HG03097 (cell line): ENCODE measurements around the gene PSMG1.

Source experiments
- ATAC-seq: cut with Tn5 transposase; IDR thresholded peaks from one replicate; pipeline ENCODE4 v1.9.1; 2021; ENCODE audit not compliant: unreplicated experiment, low FRiP score

PSMG1 gene

GRCh38 chr21:39189857-39190604, 6.8 kb upstream of the PSMG1 start:
- ATAC-seq: no peak

GRCh38 chr21:39188521-39189139, 5.4 kb upstream of the PSMG1 start:
- no peak for ATAC-seq

GRCh38 chr21:39187141-39187540, 3.9 kb upstream of the PSMG1 start:
- ATAC-seq: no peak

- ATAC-seq: no peak
These were observed 3.4 kb upstream of the PSMG1 start for GRCh38 chr21:39186676-39187075.

GRCh38 chr21:39185157-39185556, 1.9 kb upstream of the PSMG1 start:
- no peak for ATAC-seq

GRCh38 chr21:39184050-39184980, 1.1 kb upstream of the PSMG1 start:
- no peak for ATAC-seq

GRCh38 chr21:39182484-39183271, 573 bp downstream of the PSMG1 start:
- ATAC-seq: no peak

GRCh38 chr21:39182016-39182415, 1.2 kb downstream of the PSMG1 start:
- ATAC-seq: no peak

- no peak for ATAC-seq
These were observed 1.9 kb downstream of the PSMG1 start for GRCh38 chr21:39181205-39181818.

- no peak for ATAC-seq
These were observed 2.7 kb downstream of the PSMG1 start for GRCh38 chr21:39180429-39181019.

- ATAC-seq: no peak
These were observed 4.8 kb downstream of the PSMG1 start for GRCh38 chr21:39178421-39178820.

- ATAC-seq: no peak
These were observed 7.0 kb downstream of the PSMG1 start for GRCh38 chr21:39176271-39176709.

GRCh38 chr21:39175665-39176064, 7.6 kb downstream of the PSMG1 start:
- no peak for ATAC-seq

- no peak for ATAC-seq
These were observed 8.1 kb downstream of the PSMG1 start for GRCh38 chr21:39175154-39175553.

GRCh38 chr21:39173716-39174680, 9.3 kb downstream of the PSMG1 start:
- no peak for ATAC-seq

- no peak for ATAC-seq
These were observed 13.3 kb downstream of the PSMG1 start for GRCh38 chr21:39169906-39170305.

GRCh38 chr21:39168800-39169199, 14.5 kb downstream of the PSMG1 start:
- ATAC-seq: no peak

- ATAC-seq: no peak
These were observed 18.7 kb downstream of the PSMG1 start for GRCh38 chr21:39164523-39164922.
